ENCODE data around the gene OR4D2. TPM values are rescaled to one million over a fixed set of nuclear protein-coding genes. Genes with fewer than 3 reads are reported as not detected.
A peak's percentile ranks its signal among the peaks of the same experiment; 100 is the strongest.

OR4D2 gene
- polyA plus RNA-seq, 1 donor from 2014 or later, result not detected

DNA sequence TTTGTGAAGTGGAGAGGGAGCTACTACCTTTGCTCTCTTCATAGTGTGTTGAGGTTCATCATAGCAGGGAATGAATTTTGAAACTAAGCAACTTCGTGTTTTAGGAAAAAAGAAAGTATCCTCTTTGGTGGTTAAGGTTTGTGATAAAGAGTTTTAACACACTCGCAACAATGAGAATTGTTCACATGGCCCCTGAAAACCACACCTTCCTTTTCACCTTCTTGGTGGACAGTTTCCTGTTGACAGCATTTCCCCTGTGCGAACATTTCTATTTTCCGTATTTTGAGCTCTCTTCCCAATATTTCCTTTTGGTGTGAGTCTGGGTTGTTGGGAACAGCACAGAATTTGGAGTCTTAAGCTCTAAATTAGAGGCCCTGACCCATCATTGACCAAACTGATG is 3.8 kb downstream of the OR4D2 start:
- TF ChIP-seq EP300 (conservative IDR thresholded peaks at IDR 0.05; ENCODE audit: poor library complexity, severe bottlenecking), result no peak
- TF ChIP-seq TAF1 (IDR thresholded peaks at IDR 0.05; ENCODE audit: low read depth), result no peak
- no peak for TF ChIP-seq SMC3 (conservative IDR thresholded peaks at IDR 0.05; ENCODE audit: poor library complexity)
- TF ChIP-seq, protein P1, sequence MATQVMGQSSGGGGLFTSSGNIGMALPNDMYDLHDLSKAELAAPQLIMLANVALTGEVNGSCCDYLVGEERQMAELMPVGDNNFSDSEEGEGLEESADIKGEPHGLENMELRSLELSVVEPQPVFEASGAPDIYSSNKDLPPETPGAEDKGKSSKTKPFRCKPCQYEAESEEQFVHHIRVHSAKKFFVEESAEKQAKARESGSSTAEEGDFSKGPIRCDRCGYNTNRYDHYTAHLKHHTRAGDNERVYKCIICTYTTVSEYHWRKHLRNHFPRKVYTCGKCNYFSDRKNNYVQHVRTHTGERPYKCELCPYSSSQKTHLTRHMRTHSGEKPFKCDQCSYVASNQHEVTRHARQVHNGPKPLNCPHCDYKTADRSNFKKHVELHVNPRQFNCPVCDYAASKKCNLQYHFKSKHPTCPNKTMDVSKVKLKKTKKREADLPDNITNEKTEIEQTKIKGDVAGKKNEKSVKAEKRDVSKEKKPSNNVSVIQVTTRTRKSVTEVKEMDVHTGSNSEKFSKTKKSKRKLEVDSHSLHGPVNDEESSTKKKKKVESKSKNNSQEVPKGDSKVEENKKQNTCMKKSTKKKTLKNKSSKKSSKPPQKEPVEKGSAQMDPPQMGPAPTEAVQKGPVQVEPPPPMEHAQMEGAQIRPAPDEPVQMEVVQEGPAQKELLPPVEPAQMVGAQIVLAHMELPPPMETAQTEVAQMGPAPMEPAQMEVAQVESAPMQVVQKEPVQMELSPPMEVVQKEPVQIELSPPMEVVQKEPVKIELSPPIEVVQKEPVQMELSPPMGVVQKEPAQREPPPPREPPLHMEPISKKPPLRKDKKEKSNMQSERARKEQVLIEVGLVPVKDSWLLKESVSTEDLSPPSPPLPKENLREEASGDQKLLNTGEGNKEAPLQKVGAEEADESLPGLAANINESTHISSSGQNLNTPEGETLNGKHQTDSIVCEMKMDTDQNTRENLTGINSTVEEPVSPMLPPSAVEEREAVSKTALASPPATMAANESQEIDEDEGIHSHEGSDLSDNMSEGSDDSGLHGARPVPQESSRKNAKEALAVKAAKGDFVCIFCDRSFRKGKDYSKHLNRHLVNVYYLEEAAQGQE (IDR thresholded peaks at IDR 0.05; ENCODE audit: borderline replicate concordance), result no peak
- no peak for TF ChIP-seq RAD21 (conservative IDR thresholded peaks at IDR 0.05)
- TF ChIP-seq, protein P2, sequence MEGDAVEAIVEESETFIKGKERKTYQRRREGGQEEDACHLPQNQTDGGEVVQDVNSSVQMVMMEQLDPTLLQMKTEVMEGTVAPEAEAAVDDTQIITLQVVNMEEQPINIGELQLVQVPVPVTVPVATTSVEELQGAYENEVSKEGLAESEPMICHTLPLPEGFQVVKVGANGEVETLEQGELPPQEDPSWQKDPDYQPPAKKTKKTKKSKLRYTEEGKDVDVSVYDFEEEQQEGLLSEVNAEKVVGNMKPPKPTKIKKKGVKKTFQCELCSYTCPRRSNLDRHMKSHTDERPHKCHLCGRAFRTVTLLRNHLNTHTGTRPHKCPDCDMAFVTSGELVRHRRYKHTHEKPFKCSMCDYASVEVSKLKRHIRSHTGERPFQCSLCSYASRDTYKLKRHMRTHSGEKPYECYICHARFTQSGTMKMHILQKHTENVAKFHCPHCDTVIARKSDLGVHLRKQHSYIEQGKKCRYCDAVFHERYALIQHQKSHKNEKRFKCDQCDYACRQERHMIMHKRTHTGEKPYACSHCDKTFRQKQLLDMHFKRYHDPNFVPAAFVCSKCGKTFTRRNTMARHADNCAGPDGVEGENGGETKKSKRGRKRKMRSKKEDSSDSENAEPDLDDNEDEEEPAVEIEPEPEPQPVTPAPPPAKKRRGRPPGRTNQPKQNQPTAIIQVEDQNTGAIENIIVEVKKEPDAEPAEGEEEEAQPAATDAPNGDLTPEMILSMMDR (IDR thresholded peaks at IDR 0.05; ENCODE audit: poor library complexity, severe bottlenecking), result no peak
- TF ChIP-seq MXI1 (conservative IDR thresholded peaks at IDR 0.05; ENCODE audit: poor library complexity, severe bottlenecking), result no peak
- Histone ChIP-seq H2AFZ (ENCODE audit: low read depth, low read length) (no peak overlapping the region), H3F3A (ENCODE audit: insufficient read depth, low read length, poor library complexity, severe bottlenecking) (no peaks in the 10 kb centered on the region), H3K9me2 (ENCODE audit: insufficient read depth, low read length) (no peaks in the 10 kb centered on the region), H3K4me2 (ENCODE audit: low read length) (no peak overlapping the region), H3K9ac (ENCODE audit: low read length) (no peak overlapping the region), H3K4me3 (ENCODE audit: low read length) (no peak overlapping the region), H4K20me1 (ENCODE audit: insufficient read depth) (no peaks in the 10 kb centered on the region), H3K36me3 (ENCODE audit: insufficient read depth, low read length) (no peaks in the 10 kb centered on the region), H3K27me3 (ENCODE audit: insufficient read depth, low read depth, low read length) (peaks cover 22% of the 10 kb centered on the region), H3K27ac (ENCODE audit: low read length) (no peak overlapping the region), H3K9me3 (ENCODE audit: low read length) (no peaks in the 10 kb centered on the region), H3K79me2 (replicated peaks; ENCODE audit: insufficient read depth, low read length) (no peaks in the 10 kb centered on the region)

DNA sequence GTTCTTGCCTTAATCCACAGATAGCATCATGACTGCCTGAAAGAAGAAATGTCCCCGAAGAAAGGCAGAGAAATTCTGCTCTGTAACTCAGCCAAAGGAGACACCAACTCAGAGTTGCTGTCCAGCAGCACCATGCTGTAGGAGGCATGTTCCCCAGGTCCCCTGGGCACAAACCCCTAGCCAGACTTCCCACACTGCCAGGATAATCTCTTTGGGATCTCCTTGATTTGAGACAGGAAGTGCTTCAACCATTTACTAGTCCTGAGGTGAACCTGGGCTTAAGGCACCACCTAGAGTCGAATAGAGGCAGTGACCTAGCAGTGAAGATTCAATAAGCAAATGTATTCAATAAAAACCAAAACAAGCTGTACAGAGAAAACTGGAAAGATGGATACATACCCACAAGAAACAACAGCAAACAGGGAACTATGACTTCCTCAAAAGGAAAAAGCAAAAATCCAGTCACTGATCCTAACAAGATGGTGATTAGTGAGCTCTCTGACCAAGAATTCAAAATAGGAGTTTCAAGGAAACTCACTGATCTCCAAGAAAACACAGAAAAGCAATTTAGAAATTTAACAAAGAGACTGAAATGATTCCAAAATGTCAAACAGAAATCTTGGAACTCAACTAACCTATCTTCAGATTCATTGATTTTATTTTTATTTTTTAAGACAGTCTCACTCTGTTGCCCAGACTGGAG is 5.7 kb downstream of the OR4D2 start:
- H2AFZ ChIP-seq (ENCODE audit: low read depth, low read length), result no peak overlapping the region

More for the DNA sequence above, 5.7 kb downstream of the OR4D2 start:
- H3K4me3 ChIP-seq (ENCODE audit: low read length), result no peak overlapping the region
- H3K27ac ChIP-seq (ENCODE audit: low read length), result no peak overlapping the region
- no peaks in the 10 kb centered on the region for H3F3A ChIP-seq (ENCODE audit: insufficient read depth, low read length, poor library complexity, severe bottlenecking)
- no peak overlapping the region for H3K9ac ChIP-seq (ENCODE audit: low read length)
- no peaks in the 10 kb centered on the region for H3K79me2 ChIP-seq (replicated peaks; ENCODE audit: insufficient read depth, low read length)
- no peaks in the 10 kb centered on the region for H3K9me3 ChIP-seq (ENCODE audit: low read length)
- H3K9me2 ChIP-seq (ENCODE audit: insufficient read depth, low read length), result no peaks in the 10 kb centered on the region
- peak; percentile 80 for TF ChIP-seq RAD21 (conservative IDR thresholded peaks at IDR 0.05)
- TF ChIP-seq POLR2AphosphoS5 (IDR thresholded peaks at IDR 0.05), result no peak
- TF ChIP-seq SMC3 (conservative IDR thresholded peaks at IDR 0.05; ENCODE audit: poor library complexity), result peak; percentile 73
- TF ChIP-seq, protein P2 (IDR thresholded peaks at IDR 0.05; ENCODE audit: poor library complexity, severe bottlenecking), result peak; percentile 79
- TF ChIP-seq EZH2 (IDR thresholded peaks at IDR 0.05; ENCODE audit: borderline replicate concordance, insufficient read depth, low read length, poor library complexity, severe bottlenecking), result no peak
- no peaks in the 10 kb centered on the region for H3K36me3 ChIP-seq (ENCODE audit: insufficient read depth, low read length)
- no peaks in the 10 kb centered on the region for H4K20me1 ChIP-seq (ENCODE audit: insufficient read depth)
- no peak overlapping the region for H3K4me2 ChIP-seq (ENCODE audit: low read length)
- H3K27me3 ChIP-seq (ENCODE audit: insufficient read depth, low read depth, low read length), result peaks cover 16% of the 10 kb centered on the region

Measured in neural cell (in vitro differentiated cells).